KBM-7 (cell line): Measurements from ENCODE around the gene FCN3.

Experiments used
- DNase-seq: peaks from one replicate; pipeline ENCODE4 v3.0.0-alpha.2; 2015
- in situ Hi-C: fragments of 300-500 bp; cut with MboI; formaldehyde crosslinking; loops from 2 replicates; pipeline ENCODE4 v1.14.3; 2020; ENCODE audit warnings: low sequenced_read_pairs, low pct_unique_long_range_greater_than_20kb, mixed read lengths

FCN3 gene

GRCh38 chr1:27363766-27364695 is 10.6 kb downstream of the FCN3 start:
- DNase-seq, result no peak
- in situ Hi-C loops, result no loop called here

GRCh38 chr1:27361553-27361952 is 13.1 kb downstream of the FCN3 start:
- no peak for DNase-seq
- in situ Hi-C loops, result no loop called here

- in situ Hi-C loops, result no loop called here
- DNase-seq, result no peak
Measured at GRCh38 chr1:27361044-27361402, 13.6 kb downstream of the FCN3 start.

- no peak for DNase-seq
- in situ Hi-C loops, result no loop called here
Measured at GRCh38 chr1:27360159-27361043, 14.2 kb downstream of the FCN3 start.

- in situ Hi-C loops, result no loop called here
- no peak for DNase-seq
Measured at GRCh38 chr1:27359822-27360158, 14.8 kb downstream of the FCN3 start.

- in situ Hi-C loops, result no loop called here
Measured at GRCh38 chr1:27358928-27359313, 15.7 kb downstream of the FCN3 start.

GRCh38 chr1:27358038-27358927 is 16.3 kb downstream of the FCN3 start:
- DNase-seq, result no peak
- in situ Hi-C loops, result no loop called here

More at GRCh38 chr1:27358928-27359313, 15.7 kb downstream of the FCN3 start:
- no peak for DNase-seq

GRCh38 chr1:27357281-27358037 is 17.2 kb downstream of the FCN3 start:
- in situ Hi-C loops, result no loop called here
- DNase-seq, result peak; percentile 92

GRCh38 chr1:27356619-27357280 is 17.9 kb downstream of the FCN3 start:
- no peak for DNase-seq

GRCh38 chr1:27356277-27356618 is 18.4 kb downstream of the FCN3 start:
- no peak for DNase-seq
- in situ Hi-C loops, result no loop called here

More at GRCh38 chr1:27356619-27357280, 17.9 kb downstream of the FCN3 start:
- in situ Hi-C loops, result no loop called here

- in situ Hi-C loops, result no loop called here
Measured at GRCh38 chr1:27355683-27356082, 18.9 kb downstream of the FCN3 start.

GRCh38 chr1:27353629-27354028 is 21.0 kb downstream of the FCN3 start:
- in situ Hi-C loops, result no loop called here

More at GRCh38 chr1:27355683-27356082, 18.9 kb downstream of the FCN3 start:
- DNase-seq, result no peak

GRCh38 chr1:27353166-27353565 is 21.5 kb downstream of the FCN3 start:
- DNase-seq, result no peak
- in situ Hi-C loops, result no loop called here

More at GRCh38 chr1:27353629-27354028, 21.0 kb downstream of the FCN3 start:
- DNase-seq, result no peak

GRCh38 chr1:27351541-27352107 is 23.0 kb downstream of the FCN3 start:
- in situ Hi-C loops, result no loop called here
- no peak for DNase-seq

- DNase-seq, result no peak
- in situ Hi-C loops, result no loop called here
Measured at GRCh38 chr1:27350663-27351540, 23.7 kb downstream of the FCN3 start.

GRCh38 chr1:27349784-27350662 is 24.6 kb downstream of the FCN3 start:
- in situ Hi-C loops, result no loop called here
- no peak for DNase-seq
